Measurements from ENCODE around the gene BLOC1S1. TPM values are rescaled to one million over a fixed set of nuclear protein-coding genes. Genes with fewer than 3 reads are reported as not detected.

BLOC1S1 gene
- polyA plus RNA-seq, 2 of the 4 experiments (the other 2 are of a cell fraction), result 112 to 138 TPM

GRCh38 chr12:55762646-55763045 is 46.8 kb downstream of the BLOC1S1 start:
- DNase-seq (ENCODE audit: low read depth in 1 of 2, low spot score in 1 of 2), result no peak
- Histone ChIP-seq H3K4me2 (no peak overlapping the region), H3K4me1 (no peaks in the 10 kb centered on the region), H3K27ac (no peak overlapping the region), H3K4me3 (no peak overlapping the region), H3K9me3 (0 out of 3 replicates have a peak, but pooled peaks cover 2% of the 10 kb centered on the region)
- no peak for ATAC-seq
- TF ChIP-seq HEYL (CRISPR knock-in tag; IDR thresholded peaks at IDR 0.05) (no peak), SMC3 (IDR thresholded peaks at IDR 0.05) (no peak), HOXA7 (CRISPR knock-in tag; IDR thresholded peaks at IDR 0.05) (no peak), FOSL2 (IDR thresholded peaks at IDR 0.05) (no peak), FOSL2 (CRISPR knock-in tag; IDR thresholded peaks at IDR 0.05) (no peak), HES2 (IDR thresholded peaks at IDR 0.05) (no peak), POLR2A (IDR thresholded peaks at IDR 0.05; ENCODE audit: low read length) (no peak), RARB (CRISPR knock-in tag; IDR thresholded peaks at IDR 0.05) (no peak), HDAC2 (IDR thresholded peaks at IDR 0.05) (no peak)
- ChIA-PET POLR2A (no interaction called here), CTCF (interaction anchor here (0.8 to 2.2 kb wide), 5 partner anchors 10 to 39 kb away, joined by 3 to 7 read pairs (median 3); no protein-coding TSS in a partner anchor)
- no peak for FAIRE-seq

- Histone ChIP-seq H3K27ac (no peak overlapping the region), H3K4me2 (no peak overlapping the region), H3K4me3 (no peak overlapping the region), H3K4me1 (no peaks in the 10 kb centered on the region), H3K9me3 (no peaks in the 10 kb centered on the region)
- ChIA-PET CTCF (interaction anchor here (0.7 to 1.2 kb wide), 5 partner anchors 13 to 27 kb away, joined by 3 to 7 read pairs (median 3); no protein-coding TSS in a partner anchor), POLR2A (no interaction called here)
- 86% methylated on average over 5 of the region's 5 CpGs for WGBS (ENCODE audit: missing lambda C conversion rate)
- DNase-seq (ENCODE audit: low read depth in 1 of 2, low spot score in 1 of 2) (no peak), ATAC-seq (no peak; a peak in 1 of 6 replicates), FAIRE-seq (no peak)
- no peak for TF ChIP-seq HOXB13 (CRISPR knock-in tag; IDR thresholded peaks at IDR 0.05; ENCODE audit: low read depth)
These were observed 50.0 kb downstream of the BLOC1S1 start for GRCh38 chr12:55765736-55766290.

GRCh38 chr12:55767156-55767555 is 51.3 kb downstream of the BLOC1S1 start:
- ChIA-PET CTCF (interaction anchor here (1.1 to 3.9 kb wide), 4 partner anchors 10 to 29 kb away, joined by 3 to 19 read pairs (median 4); no protein-coding TSS in a partner anchor), POLR2A (no interaction called here)
- FAIRE-seq (no peak), ATAC-seq (no peak), DNase-seq (ENCODE audit: low read depth in 1 of 2, low spot score in 1 of 2) (no peak)
- Histone ChIP-seq H3K4me1 (no peaks in the 10 kb centered on the region), H3K4me2 (no peak overlapping the region), H3K27ac (no peak overlapping the region), H3K9me3 (no peaks in the 10 kb centered on the region), H3K4me3 (no peak overlapping the region)
- WGBS (ENCODE audit: missing lambda C conversion rate), result 93% methylated on average over 4 of the region's 4 CpGs
- no peak for TF ChIP-seq FOSB (CRISPR knock-in tag; IDR thresholded peaks at IDR 0.05)
- no peak for TF ChIP-seq BCL3 (IDR thresholded peaks at IDR 0.05)
- no peak for TF ChIP-seq TFCP2L1 (CRISPR knock-in tag; IDR thresholded peaks at IDR 0.05)
- no peak for TF ChIP-seq RARB (CRISPR knock-in tag; IDR thresholded peaks at IDR 0.05)
- TF ChIP-seq HOXB5 (CRISPR knock-in tag; IDR thresholded peaks at IDR 0.05), result no peak
- TF ChIP-seq CBX2 (IDR thresholded peaks at IDR 0.05; ENCODE audit: borderline replicate concordance, low read depth), result no peak
- no peak for TF ChIP-seq PBX3 (IDR thresholded peaks at IDR 0.05)
- no peak for TF ChIP-seq NPAS2 (CRISPR knock-in tag; IDR thresholded peaks at IDR 0.05; ENCODE audit: borderline replicate concordance)
- TF ChIP-seq SMC3 (IDR thresholded peaks at IDR 0.05), result no peak

Small RNAs within 50 kb of the gene (small RNA-seq; reads per million reads assigned to genes)
- 0 reads per million in 6 experiments for gene AC009779.1
- 0 reads per million in 6 experiments for gene RF00017

Other genes starting within 250 kb of the BLOC1S1 start
- gene OR6C70, start 245.9 kb upstream of the BLOC1S1 start, polyA plus RNA-seq (2011; rRNA removed), result not detected in 2 replicates
- gene OR6C70, start 245.9 kb upstream of the BLOC1S1 start, polyA plus RNA-seq (2017; fragmentation: RNase III; extraction: RNeasy Plus Mini Kit Qiagen cat#74134 plus additional on column Dnase treatment), result not detected in 3 replicates
- gene OR6C68, start 223.7 kb upstream of the BLOC1S1 start, polyA plus RNA-seq (2011; rRNA removed), result not detected in 2 replicates
- not detected in 3 replicates for gene OR6C68, start 223.7 kb upstream of the BLOC1S1 start, polyA plus RNA-seq (2017; fragmentation: RNase III; extraction: RNeasy Plus Mini Kit Qiagen cat#74134 plus additional on column Dnase treatment)
- gene OR6C4, start 166.4 kb upstream of the BLOC1S1 start, polyA plus RNA-seq (2011; rRNA removed), result not detected in 2 replicates
- gene OR6C4, start 166.4 kb upstream of the BLOC1S1 start, polyA plus RNA-seq (2017; fragmentation: RNase III; extraction: RNeasy Plus Mini Kit Qiagen cat#74134 plus additional on column Dnase treatment), result not detected in 3 replicates
- not detected in 2 replicates for gene OR2AP1, start 143.6 kb upstream of the BLOC1S1 start, polyA plus RNA-seq (2011; rRNA removed)
- gene OR2AP1, start 143.6 kb upstream of the BLOC1S1 start, polyA plus RNA-seq (2017; fragmentation: RNase III; extraction: RNeasy Plus Mini Kit Qiagen cat#74134 plus additional on column Dnase treatment), result not detected in 3 replicates
- gene OR10P1, start 79.2 kb upstream of the BLOC1S1 start, polyA plus RNA-seq (2011; rRNA removed), result not detected in 2 replicates
- not detected in 3 replicates for gene OR10P1, start 79.2 kb upstream of the BLOC1S1 start, polyA plus RNA-seq (2017; fragmentation: RNase III; extraction: RNeasy Plus Mini Kit Qiagen cat#74134 plus additional on column Dnase treatment)
- 1.1 and 1.4 TPM in 2 replicates for gene ITGA7, start 8.1 kb upstream of the BLOC1S1 start, polyA plus RNA-seq (2011; rRNA removed)
- 1.7 to 2.0 TPM (median 1.9 TPM) in 3 replicates for gene ITGA7, start 8.1 kb upstream of the BLOC1S1 start, polyA plus RNA-seq (2017; fragmentation: RNase III; extraction: RNeasy Plus Mini Kit Qiagen cat#74134 plus additional on column Dnase treatment)
- 8.1 and 9.1 TPM in 2 replicates for gene RDH5, start 4.3 kb downstream of the BLOC1S1 start, polyA plus RNA-seq (2011; rRNA removed)
- 3.4 to 5.4 TPM (median 4.1 TPM) in 3 replicates for gene RDH5, start 4.3 kb downstream of the BLOC1S1 start, polyA plus RNA-seq (2017; fragmentation: RNase III; extraction: RNeasy Plus Mini Kit Qiagen cat#74134 plus additional on column Dnase treatment)
- 512 and 724 TPM in 2 replicates for gene CD63, start 13.0 kb downstream of the BLOC1S1 start, polyA plus RNA-seq (2011; rRNA removed)
- gene CD63, start 13.0 kb downstream of the BLOC1S1 start, polyA plus RNA-seq (2017; fragmentation: RNase III; extraction: RNeasy Plus Mini Kit Qiagen cat#74134 plus additional on column Dnase treatment), result 493 to 547 TPM (median 530 TPM) in 3 replicates
- 1.2 and 1.4 TPM in 2 replicates for gene GDF11, start 27.1 kb downstream of the BLOC1S1 start, polyA plus RNA-seq (2011; rRNA removed)
- gene GDF11, start 27.1 kb downstream of the BLOC1S1 start, polyA plus RNA-seq (2017; fragmentation: RNase III; extraction: RNeasy Plus Mini Kit Qiagen cat#74134 plus additional on column Dnase treatment), result 2.8 to 3.6 TPM (median 3.1 TPM) in 3 replicates
- gene SARNP, start 101.7 kb downstream of the BLOC1S1 start, polyA plus RNA-seq (2011; rRNA removed), result 164 and 198 TPM in 2 replicates
- gene SARNP, start 101.7 kb downstream of the BLOC1S1 start, polyA plus RNA-seq (2017; fragmentation: RNase III; extraction: RNeasy Plus Mini Kit Qiagen cat#74134 plus additional on column Dnase treatment), result 116 to 126 TPM (median 123 TPM) in 3 replicates
- gene ORMDL2, start 102.0 kb downstream of the BLOC1S1 start, polyA plus RNA-seq (2011; rRNA removed), result 93.6 and 138 TPM in 2 replicates
- gene ORMDL2, start 102.0 kb downstream of the BLOC1S1 start, polyA plus RNA-seq (2017; fragmentation: RNase III; extraction: RNeasy Plus Mini Kit Qiagen cat#74134 plus additional on column Dnase treatment), result 73.5 to 82.9 TPM (median 79.0 TPM) in 3 replicates
- gene DNAJC14, start 113.5 kb downstream of the BLOC1S1 start, polyA plus RNA-seq (2011; rRNA removed), result 11.9 and 23.6 TPM in 2 replicates
- gene DNAJC14, start 113.5 kb downstream of the BLOC1S1 start, polyA plus RNA-seq (2017; fragmentation: RNase III; extraction: RNeasy Plus Mini Kit Qiagen cat#74134 plus additional on column Dnase treatment), result 23.6 to 30.4 TPM (median 29.5 TPM) in 3 replicates
- 0.06 and 0.09 TPM in 2 replicates for gene MMP19, start 126.9 kb downstream of the BLOC1S1 start, polyA plus RNA-seq (2011; rRNA removed)
- gene MMP19, start 126.9 kb downstream of the BLOC1S1 start, polyA plus RNA-seq (2017; fragmentation: RNase III; extraction: RNeasy Plus Mini Kit Qiagen cat#74134 plus additional on column Dnase treatment), result 0.09 to 0.11 TPM (median 0.09 TPM) in 3 replicates
- 39.2 and 49.5 TPM in 2 replicates for gene PYM1, start 211.8 kb downstream of the BLOC1S1 start, polyA plus RNA-seq (2011; rRNA removed)
- gene PYM1, start 211.8 kb downstream of the BLOC1S1 start, polyA plus RNA-seq (2017; fragmentation: RNase III; extraction: RNeasy Plus Mini Kit Qiagen cat#74134 plus additional on column Dnase treatment), result 27.0 to 30.6 TPM (median 30.4 TPM) in 3 replicates
- 24.7 and 26.1 TPM in 2 replicates for gene DGKA, start 215.1 kb downstream of the BLOC1S1 start, polyA plus RNA-seq (2011; rRNA removed)
- gene DGKA, start 215.1 kb downstream of the BLOC1S1 start, polyA plus RNA-seq (2017; fragmentation: RNase III; extraction: RNeasy Plus Mini Kit Qiagen cat#74134 plus additional on column Dnase treatment), result 21.0 to 23.7 TPM (median 22.6 TPM) in 3 replicates
- gene PMEL, start 250.0 kb downstream of the BLOC1S1 start, polyA plus RNA-seq (2011; rRNA removed), result 2.2 and 2.3 TPM in 2 replicates
- gene PMEL, start 250.0 kb downstream of the BLOC1S1 start, polyA plus RNA-seq (2017; fragmentation: RNase III; extraction: RNeasy Plus Mini Kit Qiagen cat#74134 plus additional on column Dnase treatment), result 0.71 to 1.4 TPM (median 1.0 TPM) in 3 replicates

Data from A549 (cell line).